ENCODE data around the gene TM4SF4.

The TM4SF4 gene

DNA sequence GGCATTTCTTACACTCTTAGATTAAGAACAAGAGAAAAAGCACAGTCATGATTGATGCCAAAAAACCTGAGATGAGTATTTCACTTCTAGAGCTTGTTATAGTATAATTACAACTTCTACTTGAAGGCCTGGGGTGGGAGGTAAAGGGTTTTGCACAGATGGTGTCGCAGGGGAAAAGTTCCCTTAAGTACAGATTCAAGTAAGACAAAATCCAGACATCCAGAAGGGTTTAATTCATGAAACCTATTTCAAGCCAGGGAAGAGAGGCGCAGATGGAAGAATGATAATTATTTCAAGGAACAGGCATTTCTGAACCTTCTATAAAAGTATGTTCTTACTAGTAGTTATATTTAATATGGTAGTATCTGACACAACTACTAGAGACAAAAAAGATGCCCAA is 70.6 kb downstream of the TM4SF4 start:
- no peak for DNase-seq (ENCODE audit: insufficient read length)
- no peak for FAIRE-seq
- no peak for TF ChIP-seq POLR2A (IDR thresholded peaks at IDR 0.05; ENCODE audit: low read depth, low read length)
- no peak for TF ChIP-seq POLR2AphosphoS5 (IDR thresholded peaks at IDR 0.05; ENCODE audit: low read depth, low read length)
- no peak for TF ChIP-seq TAF1 (IDR thresholded peaks at IDR 0.05; ENCODE audit: borderline replicate concordance, low read depth, low read length)

DNA sequence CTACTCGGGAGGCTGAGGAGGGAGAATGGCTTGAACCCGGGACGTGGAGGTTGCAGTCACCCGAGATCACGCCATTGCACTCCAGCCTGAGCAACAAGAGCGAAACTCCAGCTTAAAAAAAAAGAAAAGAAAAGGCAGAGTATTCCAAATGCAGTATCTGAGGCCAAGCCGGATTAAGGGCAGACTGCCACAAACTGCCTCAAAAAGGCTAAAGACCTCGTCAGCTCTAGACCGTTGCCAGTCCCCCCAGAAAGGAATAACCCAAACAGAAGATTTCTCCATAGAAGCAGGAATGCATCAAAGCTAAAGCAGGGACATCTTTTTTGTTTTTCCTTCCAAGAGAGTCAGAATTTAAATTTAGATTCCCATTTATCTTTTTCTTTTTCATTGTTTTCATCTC is 72.9 kb downstream of the TM4SF4 start:
- no peak for TF ChIP-seq POLR2A (IDR thresholded peaks at IDR 0.05; ENCODE audit: low read depth, low read length)
- no peak for TF ChIP-seq POLR2AphosphoS5 (IDR thresholded peaks at IDR 0.05; ENCODE audit: low read depth, low read length)
- TF ChIP-seq TAF1 (IDR thresholded peaks at IDR 0.05; ENCODE audit: borderline replicate concordance, low read depth, low read length) = no peak
- FAIRE-seq (no peak), DNase-seq (ENCODE audit: insufficient read length) (no peak)

DNA sequence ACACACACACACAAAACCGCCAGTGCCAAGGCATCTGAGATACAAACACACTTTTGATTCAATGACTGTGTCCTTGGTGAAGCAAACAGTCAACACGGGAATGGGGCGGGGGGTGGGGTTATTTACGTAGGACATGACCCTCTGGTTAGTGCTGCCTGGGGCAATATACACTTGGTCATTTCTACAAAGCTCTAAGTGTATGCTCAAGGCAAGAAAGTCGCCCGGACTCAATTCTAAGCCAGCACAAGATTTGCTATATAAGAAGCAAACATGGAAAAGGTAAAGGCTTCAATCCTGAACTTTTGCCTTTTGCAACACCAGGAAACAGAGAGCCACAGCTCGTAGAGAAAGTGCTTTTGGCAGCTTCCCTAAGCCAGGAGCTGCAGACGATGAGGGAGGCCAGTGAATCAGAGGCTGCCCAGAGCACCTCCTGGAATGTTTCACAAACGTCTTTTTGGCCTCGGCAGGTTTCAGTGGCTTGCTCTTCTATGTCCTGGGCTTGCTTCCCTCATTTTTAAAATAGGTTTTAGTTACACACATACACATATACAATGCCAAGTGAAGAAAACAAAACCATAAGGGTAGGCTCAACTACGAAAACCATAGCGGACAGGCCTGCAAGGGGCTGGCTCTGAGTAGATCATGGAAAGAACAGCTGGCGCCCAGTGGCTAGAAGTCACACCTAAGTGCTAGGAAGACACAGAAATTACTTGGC is 73.6 kb downstream of the TM4SF4 start:
- FAIRE-seq = no peak
- TF ChIP-seq POLR2A (IDR thresholded peaks at IDR 0.05; ENCODE audit: low read depth, low read length) (no peak), TAF1 (IDR thresholded peaks at IDR 0.05; ENCODE audit: borderline replicate concordance, low read depth, low read length) (no peak), POLR2AphosphoS5 (IDR thresholded peaks at IDR 0.05; ENCODE audit: low read depth, low read length) (no peak)
- DNase-seq (ENCODE audit: insufficient read length) = no peak

DNA sequence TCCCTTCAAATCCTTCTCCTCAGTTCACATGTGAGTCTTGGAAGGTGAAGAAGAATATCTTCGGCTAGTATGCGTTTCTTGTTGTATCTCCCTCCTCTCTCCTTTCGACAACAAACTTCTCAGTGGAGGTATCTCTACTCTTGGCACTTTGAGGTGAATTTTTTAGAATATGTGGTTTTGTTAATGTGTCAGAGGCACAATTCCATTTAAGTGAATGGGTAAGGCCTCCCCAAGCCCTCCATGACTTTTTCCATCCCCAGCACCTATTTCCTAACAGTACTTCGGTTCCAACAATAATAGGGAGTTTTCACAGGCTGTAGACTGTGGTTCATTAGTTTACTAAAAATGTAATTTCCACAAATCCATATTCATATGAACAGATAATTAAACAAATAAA is 74.2 kb downstream of the TM4SF4 start:
- FAIRE-seq (no peak), DNase-seq (ENCODE audit: insufficient read length) (no peak)
- TF ChIP-seq TAF1 (IDR thresholded peaks at IDR 0.05; ENCODE audit: borderline replicate concordance, low read depth, low read length) = no peak
- no peak for TF ChIP-seq POLR2A (IDR thresholded peaks at IDR 0.05; ENCODE audit: low read depth, low read length)
- TF ChIP-seq POLR2AphosphoS5 (IDR thresholded peaks at IDR 0.05; ENCODE audit: low read depth, low read length) = no peak

DNA sequence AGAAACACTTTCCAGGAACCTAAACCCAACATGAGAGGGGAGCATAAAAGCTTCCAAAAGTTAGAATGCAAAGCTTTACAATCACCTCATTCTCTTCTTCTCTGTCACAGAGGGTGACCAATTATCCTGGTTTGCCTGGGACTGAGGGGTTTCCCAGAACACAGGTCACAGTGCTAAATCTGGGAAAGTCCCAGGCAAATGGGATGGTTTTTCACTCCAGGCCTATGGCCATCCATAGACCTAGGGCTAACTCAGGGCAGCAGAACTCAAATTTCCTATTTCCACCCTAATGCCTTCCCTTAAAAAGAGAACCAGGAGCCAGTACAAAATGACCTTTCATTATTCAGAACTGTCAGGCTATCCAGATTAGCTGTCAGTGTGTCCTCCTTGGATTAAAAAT is 77.0 kb downstream of the TM4SF4 start:
- TF ChIP-seq TAF1 (IDR thresholded peaks at IDR 0.05; ENCODE audit: borderline replicate concordance, low read depth, low read length) (no peak), POLR2A (IDR thresholded peaks at IDR 0.05; ENCODE audit: low read depth, low read length) (no peak), POLR2AphosphoS5 (IDR thresholded peaks at IDR 0.05; ENCODE audit: low read depth, low read length) (no peak)
- FAIRE-seq (no peak), DNase-seq (ENCODE audit: insufficient read length) (no peak)

DNA sequence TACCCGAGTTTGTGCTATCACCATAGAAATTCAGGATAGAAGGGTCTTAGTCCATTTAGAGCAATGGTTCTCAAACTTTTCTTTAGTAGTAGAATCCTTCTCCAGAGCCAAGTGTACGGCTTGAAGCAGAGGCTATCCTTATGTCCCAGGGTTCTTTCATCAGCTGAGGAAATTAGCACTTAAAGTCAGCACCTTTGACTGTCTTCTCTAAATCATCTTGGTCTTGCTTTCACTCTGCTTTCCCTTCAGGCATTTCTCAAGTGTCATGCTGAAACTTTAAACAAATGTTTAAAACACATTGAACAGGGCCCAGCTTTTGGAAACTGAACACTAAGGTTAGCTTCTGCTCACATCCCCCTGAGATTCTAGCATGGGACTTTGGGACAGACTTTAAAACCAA is 78.2 kb downstream of the TM4SF4 start:
- FAIRE-seq (no peak), DNase-seq (ENCODE audit: insufficient read length) (no peak)
- no peak for TF ChIP-seq TAF1 (IDR thresholded peaks at IDR 0.05; ENCODE audit: borderline replicate concordance, low read depth, low read length)

Measured in GM12892 (cell line).